Keratinocyte (primary cell): ENCODE data around the gene CPEB3.

ENCODE experiments used
- EZH2 ChIP-seq: IDR thresholded peaks from one replicate; pipeline ENCODE4 v1.6.1; 2012; ENCODE audit warnings: inconsistent platforms, mild to moderate bottlenecking, low read length, moderate library complexity
- TF ChIP-seq, protein P1 (sequence below), 3 experiments: IDR thresholded peaks in 1 of 3; conservative IDR thresholded peaks in 1 of 3; optimal IDR thresholded peaks in 1 of 3; 2 replicates in 2 of 3; 3 replicates in 1 of 3; pipeline versions ENCODE3 to v1.5.1; 2011; ENCODE audit warnings: low read length in 3 of 3, mild to moderate bottlenecking in 3 of 3, moderate library complexity in 2 of 3, control low read depth in 1 of 3, inconsistent platforms in 1 of 3; ENCODE audit not compliant: insufficient read depth in 2 of 3; ENCODE audit errors: extremely low read depth in 1 of 3

- TF ChIP-seq EZH2, result no peak
- TF ChIP-seq, protein P1, sequence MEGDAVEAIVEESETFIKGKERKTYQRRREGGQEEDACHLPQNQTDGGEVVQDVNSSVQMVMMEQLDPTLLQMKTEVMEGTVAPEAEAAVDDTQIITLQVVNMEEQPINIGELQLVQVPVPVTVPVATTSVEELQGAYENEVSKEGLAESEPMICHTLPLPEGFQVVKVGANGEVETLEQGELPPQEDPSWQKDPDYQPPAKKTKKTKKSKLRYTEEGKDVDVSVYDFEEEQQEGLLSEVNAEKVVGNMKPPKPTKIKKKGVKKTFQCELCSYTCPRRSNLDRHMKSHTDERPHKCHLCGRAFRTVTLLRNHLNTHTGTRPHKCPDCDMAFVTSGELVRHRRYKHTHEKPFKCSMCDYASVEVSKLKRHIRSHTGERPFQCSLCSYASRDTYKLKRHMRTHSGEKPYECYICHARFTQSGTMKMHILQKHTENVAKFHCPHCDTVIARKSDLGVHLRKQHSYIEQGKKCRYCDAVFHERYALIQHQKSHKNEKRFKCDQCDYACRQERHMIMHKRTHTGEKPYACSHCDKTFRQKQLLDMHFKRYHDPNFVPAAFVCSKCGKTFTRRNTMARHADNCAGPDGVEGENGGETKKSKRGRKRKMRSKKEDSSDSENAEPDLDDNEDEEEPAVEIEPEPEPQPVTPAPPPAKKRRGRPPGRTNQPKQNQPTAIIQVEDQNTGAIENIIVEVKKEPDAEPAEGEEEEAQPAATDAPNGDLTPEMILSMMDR (optimal IDR thresholded peaks at IDR 0.05 in 1 of 3, IDR thresholded peaks at IDR 0.05 in 1 of 3, conservative IDR thresholded peaks at IDR 0.05 in 1 of 3; ENCODE audit: extremely low read depth in 1 of 3, insufficient read depth in 2 of 3, low read length in 3 of 3), result no peak
These were observed 215.0 kb downstream of the CPEB3 start for GRCh38 chr10:92075829-92076228.
